ENCODE data around the gene PRICKLE2. TPM values are rescaled to one million over a fixed set of nuclear protein-coding genes. Genes with fewer than 3 reads are reported as not detected.

PRICKLE2 gene
- total and polyA plus RNA-seq, 2 donors (not counting 3 experiments of a cell fraction or from before 2014, with no cell fraction given), result 3.0 to 7.1 TPM

DNA sequence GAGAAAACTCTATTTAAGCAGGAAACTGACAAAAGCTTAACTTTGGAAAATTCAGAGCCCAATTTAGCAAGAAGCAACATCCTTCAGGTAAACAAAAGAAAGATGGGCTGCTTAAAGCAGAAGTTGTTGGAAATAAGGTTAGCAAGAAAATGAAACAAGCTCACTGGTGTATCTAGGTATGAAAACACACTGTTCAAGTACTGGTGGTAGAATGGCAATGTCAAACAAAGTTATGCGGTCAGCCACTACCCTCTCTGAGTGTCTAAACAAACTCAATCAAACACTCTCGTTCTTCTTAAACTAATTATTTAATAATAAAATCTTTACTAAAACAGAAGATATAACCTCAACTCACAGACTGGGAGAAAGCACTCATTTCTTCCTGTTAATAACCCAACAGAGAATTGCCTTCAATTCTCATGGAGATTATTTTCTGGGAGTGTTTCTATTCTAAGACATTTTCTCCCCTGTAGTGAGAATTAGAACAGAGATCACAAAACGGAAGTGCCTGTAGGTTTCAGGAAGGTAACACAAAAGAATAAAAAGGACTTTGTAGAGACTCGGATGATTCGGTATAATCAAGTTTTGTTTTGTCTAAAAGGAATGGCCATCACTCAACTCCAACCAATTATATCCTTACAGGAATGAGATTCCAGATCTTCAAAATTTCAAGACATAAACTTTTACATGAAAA, 28.9 kb downstream of the PRICKLE2 start:
- Histone ChIP-seq H3K36me3 (ENCODE audit: control insufficient read depth in 2 of 2, extremely low read depth in 1 of 2, insufficient read depth in 2 of 2, low read length in 2 of 2) (no peaks in the 10 kb centered on the region), H3K9me1 (replicated peaks; ENCODE audit: control insufficient read depth, extremely low read depth, insufficient read depth, low read length) (no peaks in the 10 kb centered on the region), H3K4me1 (ENCODE audit: control insufficient read depth, extremely low read depth, insufficient read depth, low read length) (peaks cover 8% of the 10 kb centered on the region), H2AFZ (ENCODE audit: low read depth, low read length) (no peak overlapping the region), H3K27me3 (ENCODE audit: control insufficient read depth in 2 of 2, insufficient read depth in 2 of 2, low read length in 2 of 2) (no peaks in the 10 kb centered on the region), H3K4me3 (replicated peaks in 1 of 3; ENCODE audit: insufficient read depth in 1 of 3, low read depth in 1 of 3, low read length in 3 of 3) (no peak overlapping the region), H3K9ac (replicated peaks; ENCODE audit: extremely low read depth, insufficient read depth, low read length) (no peak overlapping the region), H3K79me2 (ENCODE audit: control insufficient read depth, insufficient read depth, low read length) (no peaks in the 10 kb centered on the region), H3K9me3 (replicated peaks; ENCODE audit: control insufficient read depth, insufficient read depth, low read length) (no peaks in the 10 kb centered on the region), H4K20me1 (replicated peaks; ENCODE audit: control insufficient read depth, extremely low read depth, insufficient read depth, low read length) (no peaks in the 10 kb centered on the region), H3K4me2 (ENCODE audit: insufficient read depth, low read length) (no peak overlapping the region), H3K27ac (ENCODE audit: insufficient read depth, low read depth, low read length) (no peak overlapping the region)
- DNase-seq (ENCODE audit: low read depth, low spot score) (no peak), FAIRE-seq (no peak)
- no TSS peak for BruUV-seq (replicated peaks)
- intact Hi-C loops (cut with micrococcal nuclease), result no loop called here
- dilution Hi-C loops (cut with MboI; ENCODE audit: extremely low pct_ligation_motif_present, low sequenced_read_pairs), result no loop called here
- CTCF ChIA-PET, result interaction anchor here (1.0 to 1.8 kb wide), 2 partner anchors 9 to 12 kb away, joined by 3 to 5 read pairs; no protein-coding TSS in a partner anchor
- TF ChIP-seq MYC (IDR thresholded peaks at IDR 0.05; ENCODE audit: low read depth, low read length) (no peak), POLR2AphosphoS5 (IDR thresholded peaks at IDR 0.05; ENCODE audit: insufficient read depth, low read depth, low read length) (no peak), POLR2A (IDR thresholded peaks at IDR 0.05; ENCODE audit: low read depth, low read length) (no peak)
- POLR2A ChIA-PET, result no interaction called here

DNA sequence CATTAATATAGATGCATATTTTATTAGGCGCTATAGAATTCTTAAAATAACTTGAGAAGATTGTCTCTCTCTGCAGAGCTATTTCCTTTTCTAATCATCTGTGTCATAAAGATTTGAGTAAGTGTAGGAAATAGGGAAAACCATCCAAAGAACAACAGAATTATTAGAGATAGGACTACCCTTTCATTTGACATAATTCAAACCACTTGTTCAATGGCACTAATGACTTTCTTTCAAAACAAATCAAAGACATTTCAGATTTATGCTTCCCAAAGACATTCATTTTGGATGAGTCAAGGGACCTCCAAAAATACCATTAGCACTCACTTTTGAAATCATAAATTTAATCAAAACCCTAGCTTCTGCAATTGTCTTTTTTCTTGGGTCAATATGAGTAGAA, 29.5 kb downstream of the PRICKLE2 start:
- Histone ChIP-seq H3K9me3 (replicated peaks; ENCODE audit: control insufficient read depth, insufficient read depth, low read length) (no peaks in the 10 kb centered on the region), H4K20me1 (replicated peaks; ENCODE audit: control insufficient read depth, extremely low read depth, insufficient read depth, low read length) (no peaks in the 10 kb centered on the region), H3K4me1 (ENCODE audit: control insufficient read depth, extremely low read depth, insufficient read depth, low read length) (peaks cover 8% of the 10 kb centered on the region), H3K79me2 (ENCODE audit: control insufficient read depth, insufficient read depth, low read length) (no peaks in the 10 kb centered on the region), H3K4me3 (replicated peaks in 1 of 3; ENCODE audit: insufficient read depth in 1 of 3, low read depth in 1 of 3, low read length in 3 of 3) (no peak overlapping the region), H2AFZ (ENCODE audit: low read depth, low read length) (no peak overlapping the region), H3K9ac (replicated peaks; ENCODE audit: extremely low read depth, insufficient read depth, low read length) (no peak overlapping the region), H3K9me1 (replicated peaks; ENCODE audit: control insufficient read depth, extremely low read depth, insufficient read depth, low read length) (no peaks in the 10 kb centered on the region), H3K4me2 (ENCODE audit: insufficient read depth, low read length) (no peak overlapping the region), H3K36me3 (ENCODE audit: control insufficient read depth in 2 of 2, extremely low read depth in 1 of 2, insufficient read depth in 2 of 2, low read length in 2 of 2) (no peaks in the 10 kb centered on the region), H3K27ac (ENCODE audit: insufficient read depth, low read depth, low read length) (no peak overlapping the region), H3K27me3 (ENCODE audit: control insufficient read depth in 2 of 2, insufficient read depth in 2 of 2, low read length in 2 of 2) (no peaks in the 10 kb centered on the region)
- ChIA-PET CTCF (interaction anchor here (1.0 to 1.8 kb wide), 3 partner anchors 8 to 12 kb away, joined by 3 to 5 read pairs (median 5); no protein-coding TSS in a partner anchor), POLR2A (no interaction called here)
- DNase-seq (ENCODE audit: low read depth, low spot score) (peak; percentile 35), FAIRE-seq (no peak)
- no peak for TF ChIP-seq FOS (IDR thresholded peaks at IDR 0.05; ENCODE audit: borderline replicate concordance, insufficient read depth, low read length)
- TF ChIP-seq POLR2A (IDR thresholded peaks at IDR 0.05; ENCODE audit: low read depth, low read length), result no peak
- TF ChIP-seq POLR2AphosphoS5 (IDR thresholded peaks at IDR 0.05; ENCODE audit: insufficient read depth, low read depth, low read length), result no peak
- TF ChIP-seq EZH2 (IDR thresholded peaks at IDR 0.05; ENCODE audit: borderline replicate concordance, low read depth, low read length, severe bottlenecking), result no peak
- no peak for TF ChIP-seq JUN (IDR thresholded peaks at IDR 0.05; ENCODE audit: borderline replicate concordance, insufficient read depth, insufficient read length, low read depth)
- TF ChIP-seq, protein P1, sequence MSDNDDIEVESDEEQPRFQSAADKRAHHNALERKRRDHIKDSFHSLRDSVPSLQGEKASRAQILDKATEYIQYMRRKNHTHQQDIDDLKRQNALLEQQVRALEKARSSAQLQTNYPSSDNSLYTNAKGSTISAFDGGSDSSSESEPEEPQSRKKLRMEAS (IDR thresholded peaks at IDR 0.05; ENCODE audit: insufficient read depth, insufficient read length), result no peak
- no peak for TF ChIP-seq GATA2 (IDR thresholded peaks at IDR 0.05; ENCODE audit: insufficient read depth, insufficient read length, low read depth, low read length)
- no peak for TF ChIP-seq MYC (IDR thresholded peaks at IDR 0.05; ENCODE audit: low read depth, low read length)
- TF ChIP-seq, protein P2, sequence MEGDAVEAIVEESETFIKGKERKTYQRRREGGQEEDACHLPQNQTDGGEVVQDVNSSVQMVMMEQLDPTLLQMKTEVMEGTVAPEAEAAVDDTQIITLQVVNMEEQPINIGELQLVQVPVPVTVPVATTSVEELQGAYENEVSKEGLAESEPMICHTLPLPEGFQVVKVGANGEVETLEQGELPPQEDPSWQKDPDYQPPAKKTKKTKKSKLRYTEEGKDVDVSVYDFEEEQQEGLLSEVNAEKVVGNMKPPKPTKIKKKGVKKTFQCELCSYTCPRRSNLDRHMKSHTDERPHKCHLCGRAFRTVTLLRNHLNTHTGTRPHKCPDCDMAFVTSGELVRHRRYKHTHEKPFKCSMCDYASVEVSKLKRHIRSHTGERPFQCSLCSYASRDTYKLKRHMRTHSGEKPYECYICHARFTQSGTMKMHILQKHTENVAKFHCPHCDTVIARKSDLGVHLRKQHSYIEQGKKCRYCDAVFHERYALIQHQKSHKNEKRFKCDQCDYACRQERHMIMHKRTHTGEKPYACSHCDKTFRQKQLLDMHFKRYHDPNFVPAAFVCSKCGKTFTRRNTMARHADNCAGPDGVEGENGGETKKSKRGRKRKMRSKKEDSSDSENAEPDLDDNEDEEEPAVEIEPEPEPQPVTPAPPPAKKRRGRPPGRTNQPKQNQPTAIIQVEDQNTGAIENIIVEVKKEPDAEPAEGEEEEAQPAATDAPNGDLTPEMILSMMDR (IDR thresholded peaks at IDR 0.05; ENCODE audit: extremely low read depth in 1 of 2, insufficient read depth in 1 of 2, low read depth in 1 of 2, low read length in 2 of 2), result no peak
- intact Hi-C loops (cut with micrococcal nuclease), result no loop called here
- no TSS peak for BruUV-seq (replicated peaks)
- dilution Hi-C loops (cut with MboI; ENCODE audit: extremely low pct_ligation_motif_present, low sequenced_read_pairs), result no loop called here
